Measurements from ENCODE around the gene TCF4.

DNA sequence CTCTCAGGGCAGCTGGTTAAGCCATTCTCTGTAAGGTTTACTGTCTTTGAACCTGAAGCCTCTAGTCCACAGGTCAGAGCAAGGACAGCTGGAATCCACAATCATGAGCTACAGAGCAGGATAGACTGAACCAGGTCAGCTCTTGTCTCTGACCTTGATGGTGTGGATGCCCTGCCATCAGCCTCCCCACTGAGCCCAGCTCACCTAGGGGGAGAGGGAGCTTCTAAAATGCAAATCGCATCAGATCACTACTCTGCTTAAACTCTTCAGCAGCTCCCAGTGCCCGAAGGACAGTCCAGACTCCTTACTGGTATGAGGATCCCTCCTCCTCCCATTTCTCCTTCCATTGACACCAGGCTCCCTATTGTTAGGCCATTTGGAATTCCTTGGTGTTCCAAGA, 373.5 kb downstream of the TCF4 start:
- no peak for TF ChIP-seq EZH2 (IDR thresholded peaks at IDR 0.05; ENCODE audit: insufficient read depth, low read length)
- TF ChIP-seq CTCF (IDR thresholded peaks at IDR 0.05; ENCODE audit: insufficient read depth, low read depth, low read length) = no peak
